MM.1S (cell line): ENCODE measurements around the gene PLCH1.

Source experiments
- DNase-seq: peaks from one replicate; pipeline ENCODE4 v3.0.0-alpha.2; 2015
- H2AFZ ChIP-seq: fragments of 300-600 bp; sonication (generic); 2 replicates; pipeline ENCODE4 v1.6.0; 2016; ENCODE audit warnings: antibody characterized with exemption, low read length
- H3F3A ChIP-seq: fragments of 300-600 bp; sonication (generic); 2 replicates; pipeline ENCODE4 v1.6.1; 2016; ENCODE audit warnings: mild to moderate bottlenecking, antibody characterized with exemption, low read length, moderate library complexity, mixed read lengths; ENCODE audit not compliant: insufficient read depth
- H3K27ac ChIP-seq: fragments of 300-600 bp; sonication (generic); 2 replicates; pipeline ENCODE4 v1.5.1; 2016; ENCODE audit warnings: mild to moderate bottlenecking, low read length
- H3K27me3 ChIP-seq: fragments of 300-600 bp; sonication (generic); replicated peaks from 2 replicates; pipeline ENCODE4 v1.6.0; 2016; ENCODE audit warnings: low read length; ENCODE audit not compliant: insufficient read depth
- H3K36me3 ChIP-seq: fragments of 300-600 bp; sonication (generic); replicated peaks from 2 replicates; pipeline ENCODE4 v1.6.1; 2016; ENCODE audit warnings: mild to moderate bottlenecking, low read length, mixed read lengths; ENCODE audit not compliant: insufficient read depth
- H3K4me1 ChIP-seq: fragments of 300-600 bp; sonication (generic); 2 replicates; pipeline ENCODE4 v1.6.1; 2016; ENCODE audit warnings: low read length, mixed read lengths
- H3K4me2 ChIP-seq: fragments of 300-600 bp; sonication (generic); 2 replicates; pipeline ENCODE4 v1.6.0; 2016; ENCODE audit warnings: low read depth, low read length
- H3K4me3 ChIP-seq: fragments of 300-600 bp; sonication (generic); 2 replicates; pipeline ENCODE4 v1.5.1; 2016; ENCODE audit warnings: low read length, mixed read lengths
- H3K79me2 ChIP-seq: fragments of 300-600 bp; sonication (generic); 2 replicates; pipeline ENCODE4 v1.6.1; 2016; ENCODE audit warnings: mixed run types, low read length, mixed read lengths
- H3K9ac ChIP-seq: fragments of 300-600 bp; sonication (generic); 2 replicates; pipeline ENCODE4 v1.6.1; 2016; ENCODE audit warnings: low read length, mixed read lengths
- H3K9me2 ChIP-seq: fragments of 300-600 bp; sonication (generic); replicated peaks from 2 replicates; pipeline ENCODE4 v1.6.1; 2016; ENCODE audit warnings: mild to moderate bottlenecking, low read length, mixed read lengths; ENCODE audit not compliant: insufficient read depth
- H3K9me3 ChIP-seq: fragments of 300-600 bp; sonication (generic); replicated peaks from 2 replicates; pipeline ENCODE4 v1.6.1; 2016; ENCODE audit warnings: mild to moderate bottlenecking, low read length, mixed read lengths; ENCODE audit not compliant: insufficient read depth
- H4K20me1 ChIP-seq: fragments of 300-600 bp; sonication (generic); 2 replicates; pipeline ENCODE4 v1.6.1; 2016; ENCODE audit warnings: mild to moderate bottlenecking, low read length, moderate library complexity, mixed read lengths; ENCODE audit not compliant: insufficient read depth
- EZH2 ChIP-seq: fragments of 300-600 bp; sonication (generic); optimal IDR thresholded peaks from 2 replicates; pipeline ENCODE3; 2017; ENCODE audit warnings: low read depth, mild to moderate bottlenecking, antibody characterized with exemption, low read length, mixed read lengths
- EZH2phosphoT487 ChIP-seq: fragments of 300-600 bp; sonication (generic); IDR thresholded peaks from 2 replicates; pipeline ENCODE4 v1.6.1; 2018; ENCODE audit warnings: antibody characterized with exemption, low read length
- TF ChIP-seq, protein P1 (sequence below): fragments of 300-600 bp; sonication (generic); IDR thresholded peaks from 2 replicates; pipeline ENCODE4 v1.5.1; 2016; ENCODE audit warnings: antibody characterized with exemption, low read length, mixed read lengths

PLCH1 gene

DNA sequence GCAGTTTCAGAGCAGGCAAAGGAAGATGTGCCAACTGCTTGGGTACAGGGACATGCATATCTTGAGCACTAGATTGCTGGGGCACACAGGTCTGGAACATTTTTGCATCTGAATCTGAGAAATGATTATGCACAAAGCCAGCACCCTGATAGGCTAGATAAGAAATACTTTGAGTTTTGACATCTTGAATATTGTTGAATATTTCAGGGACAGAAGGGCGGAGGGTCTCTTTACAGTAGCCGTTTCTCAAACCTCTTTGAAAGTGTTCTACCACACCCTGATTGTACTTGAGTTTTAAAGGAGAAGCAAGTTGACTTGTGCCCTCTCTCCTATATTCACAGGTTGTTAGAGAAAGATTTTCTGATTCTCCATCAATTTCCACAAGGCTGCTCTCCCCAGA lies 263.3 kb downstream of the PLCH1 start:
- TF ChIP-seq EZH2phosphoT487 (no peak), EZH2 (no peak)
- TF ChIP-seq, protein P1, sequence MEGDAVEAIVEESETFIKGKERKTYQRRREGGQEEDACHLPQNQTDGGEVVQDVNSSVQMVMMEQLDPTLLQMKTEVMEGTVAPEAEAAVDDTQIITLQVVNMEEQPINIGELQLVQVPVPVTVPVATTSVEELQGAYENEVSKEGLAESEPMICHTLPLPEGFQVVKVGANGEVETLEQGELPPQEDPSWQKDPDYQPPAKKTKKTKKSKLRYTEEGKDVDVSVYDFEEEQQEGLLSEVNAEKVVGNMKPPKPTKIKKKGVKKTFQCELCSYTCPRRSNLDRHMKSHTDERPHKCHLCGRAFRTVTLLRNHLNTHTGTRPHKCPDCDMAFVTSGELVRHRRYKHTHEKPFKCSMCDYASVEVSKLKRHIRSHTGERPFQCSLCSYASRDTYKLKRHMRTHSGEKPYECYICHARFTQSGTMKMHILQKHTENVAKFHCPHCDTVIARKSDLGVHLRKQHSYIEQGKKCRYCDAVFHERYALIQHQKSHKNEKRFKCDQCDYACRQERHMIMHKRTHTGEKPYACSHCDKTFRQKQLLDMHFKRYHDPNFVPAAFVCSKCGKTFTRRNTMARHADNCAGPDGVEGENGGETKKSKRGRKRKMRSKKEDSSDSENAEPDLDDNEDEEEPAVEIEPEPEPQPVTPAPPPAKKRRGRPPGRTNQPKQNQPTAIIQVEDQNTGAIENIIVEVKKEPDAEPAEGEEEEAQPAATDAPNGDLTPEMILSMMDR: no peak
- DNase-seq: no peak
- H3K4me2 ChIP-seq: no peak overlapping the region
- H3K36me3 ChIP-seq: no peaks in the 10 kb centered on the region
- H3K4me3 ChIP-seq: no peak overlapping the region
- no peak overlapping the region for H3K9ac ChIP-seq
- no peaks in the 10 kb centered on the region for H3K4me1 ChIP-seq
- H4K20me1 ChIP-seq: no peaks in the 10 kb centered on the region
- no peaks in the 10 kb centered on the region for H3K9me3 ChIP-seq
- no peak overlapping the region for H2AFZ ChIP-seq
- no peaks in the 10 kb centered on the region for H3K79me2 ChIP-seq
- no peaks in the 10 kb centered on the region for H3K27me3 ChIP-seq
- no peaks in the 10 kb centered on the region for H3K9me2 ChIP-seq
- no peak overlapping the region for H3K27ac ChIP-seq
- H3F3A ChIP-seq: no peaks in the 10 kb centered on the region

DNA sequence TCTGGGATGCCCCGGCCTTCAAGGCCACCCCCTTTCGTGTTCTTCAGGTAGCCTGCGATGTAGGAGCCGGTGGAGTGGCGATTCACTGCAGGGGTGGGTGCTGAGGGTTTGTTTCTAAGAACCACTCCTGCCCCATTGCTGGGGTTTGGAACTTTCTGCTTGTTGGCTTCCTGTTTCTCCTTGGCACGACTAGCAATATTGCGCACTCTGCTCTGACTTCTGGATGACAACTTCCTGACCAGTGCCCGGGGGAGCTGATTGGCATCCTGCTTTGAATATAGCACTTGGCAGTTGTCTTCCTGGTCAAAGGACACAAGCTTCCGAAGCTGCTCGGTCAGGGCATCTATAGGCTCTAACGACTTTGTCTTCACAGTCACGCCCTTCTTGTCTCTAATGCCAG lies 263.8 kb downstream of the PLCH1 start:
- no peak overlapping the region for H3K9ac ChIP-seq
- no peak for TF ChIP-seq EZH2
- no peak for TF ChIP-seq EZH2phosphoT487
- TF ChIP-seq, protein P1: no peak
- no peak overlapping the region for H2AFZ ChIP-seq
- no peaks in the 10 kb centered on the region for H3K79me2 ChIP-seq
- no peaks in the 10 kb centered on the region for H3K4me1 ChIP-seq
- DNase-seq: no peak
- no peaks in the 10 kb centered on the region for H3K9me3 ChIP-seq
- H3K27ac ChIP-seq: no peak overlapping the region
- no peaks in the 10 kb centered on the region for H3K9me2 ChIP-seq
- no peaks in the 10 kb centered on the region for H3K36me3 ChIP-seq
- no peaks in the 10 kb centered on the region for H4K20me1 ChIP-seq
- H3K4me2 ChIP-seq: no peak overlapping the region
- H3K27me3 ChIP-seq: no peaks in the 10 kb centered on the region
- no peak overlapping the region for H3K4me3 ChIP-seq
- no peaks in the 10 kb centered on the region for H3F3A ChIP-seq

DNA sequence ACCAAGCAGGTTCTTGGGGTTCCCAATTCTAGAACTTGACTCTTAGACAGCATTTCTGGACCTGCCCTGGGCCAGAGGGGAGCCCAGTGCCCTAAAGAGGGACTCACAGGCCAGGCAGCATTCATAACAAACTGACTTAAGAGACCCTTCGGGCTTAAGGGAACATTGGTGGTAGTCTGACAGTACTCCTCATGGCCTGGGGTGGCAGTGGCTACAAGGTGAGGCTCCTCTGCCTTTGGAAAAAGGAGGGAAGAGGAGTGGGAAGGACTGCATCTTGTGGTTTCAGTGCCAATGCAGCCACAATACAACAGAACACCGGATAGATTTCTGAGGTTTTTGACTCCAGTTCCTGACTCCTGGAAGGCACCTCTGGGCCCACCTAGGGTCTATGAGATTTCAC lies 279.2 kb downstream of the PLCH1 start:
- no peaks in the 10 kb centered on the region for H3K79me2 ChIP-seq
- DNase-seq: no peak
- H3K27me3 ChIP-seq: no peaks in the 10 kb centered on the region
- TF ChIP-seq, protein P1: no peak
- no peak for TF ChIP-seq EZH2
- no peak for TF ChIP-seq EZH2phosphoT487
- H3K9ac ChIP-seq: no peak overlapping the region
- H4K20me1 ChIP-seq: no peaks in the 10 kb centered on the region
- no peak overlapping the region for H3K4me2 ChIP-seq
- no peaks in the 10 kb centered on the region for H3K4me1 ChIP-seq
- no peaks in the 10 kb centered on the region for H3K36me3 ChIP-seq
- no peaks in the 10 kb centered on the region for H3F3A ChIP-seq
- no peak overlapping the region for H3K4me3 ChIP-seq
- H3K27ac ChIP-seq: no peak overlapping the region
- H3K9me3 ChIP-seq: no peaks in the 10 kb centered on the region
- no peaks in the 10 kb centered on the region for H3K9me2 ChIP-seq
- no peak overlapping the region for H2AFZ ChIP-seq

DNA sequence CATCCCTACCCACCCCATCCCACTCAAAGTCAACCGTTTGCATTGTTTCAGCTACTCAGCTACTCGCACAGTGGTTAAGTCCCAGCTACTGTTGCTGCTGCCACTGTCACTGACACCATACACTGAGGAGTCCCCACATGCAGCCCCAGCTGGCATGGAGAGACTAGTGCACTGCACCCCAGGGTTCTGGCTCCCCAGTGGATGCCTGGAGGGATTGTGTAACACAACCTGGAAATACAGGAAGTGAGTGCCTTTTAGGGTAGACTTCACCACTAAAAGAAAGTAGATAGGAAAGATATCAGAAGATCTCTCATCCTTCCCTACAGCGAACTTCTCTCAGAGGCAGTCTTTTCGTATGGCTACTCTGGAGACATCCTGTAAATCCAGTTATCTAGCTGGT lies 282.2 kb downstream of the PLCH1 start:
- Histone ChIP-seq H4K20me1 (no peaks in the 10 kb centered on the region), H3K27ac (no peak overlapping the region), H3K4me1 (no peaks in the 10 kb centered on the region), H3K27me3 (no peaks in the 10 kb centered on the region), H3K4me2 (no peak overlapping the region), H3K9ac (no peak overlapping the region), H3K79me2 (no peaks in the 10 kb centered on the region), H2AFZ (no peak overlapping the region), H3K9me3 (no peaks in the 10 kb centered on the region), H3K36me3 (no peaks in the 10 kb centered on the region), H3K9me2 (no peaks in the 10 kb centered on the region), H3K4me3 (no peak overlapping the region), H3F3A (no peaks in the 10 kb centered on the region)
- no peak for DNase-seq
- TF ChIP-seq, protein P1: no peak
- no peak for TF ChIP-seq EZH2phosphoT487
- no peak for TF ChIP-seq EZH2
